ENCODE measurements around the gene TMEM183A. TPM values are rescaled to one million over a fixed set of nuclear protein-coding genes. Genes with fewer than 3 reads are reported as not detected.

TMEM183A gene
- total RNA-seq, 1 experiment from 2014 or later = 119 TPM

GRCh38 chr1:203058676-203058935 is 51.4 kb downstream of the TMEM183A start:
- Histone ChIP-seq H3K9me2 (replicated peaks; ENCODE audit: low read length) (no peaks in the 10 kb centered on the region), H3F3A (ENCODE audit: low read length, unreplicated experiment) (no peaks in the 10 kb centered on the region), H3K27ac (ENCODE audit: low read length) (no peak overlapping the region), H3K4me2 (ENCODE audit: low read length) (no peak overlapping the region), H4K20me1 (ENCODE audit: low read length) (no peaks in the 10 kb centered on the region), H3K79me2 (ENCODE audit: low read length) (no peaks in the 10 kb centered on the region), H3K4me1 (ENCODE audit: insufficient read depth, low read length) (no peaks in the 10 kb centered on the region), H3K27me3 (ENCODE audit: low read length) (0 out of 2 replicates have a peak, but pooled peaks cover 14% of the 10 kb centered on the region), H3K9ac (ENCODE audit: low read length) (no peak overlapping the region), H3K9me3 (ENCODE audit: low read length) (no peaks in the 10 kb centered on the region), H3K4me3 (ENCODE audit: low read length) (no peak overlapping the region), H3K36me3 (ENCODE audit: low read depth, low read length) (no peaks in the 10 kb centered on the region), H2AFZ (ENCODE audit: low read length) (no peak overlapping the region)
- TF ChIP-seq CTCF (conservative IDR thresholded peaks at IDR 0.05; ENCODE audit: low read depth, low read length) = no peak
- no peak for TF ChIP-seq EZH2 (IDR thresholded peaks at IDR 0.05; ENCODE audit: low read length, unreplicated experiment)
- ATAC-seq = no peak
- CTCF ChIA-PET = no interaction called here
- no peak for DNase-seq
- BruUV-seq (replicated peaks) = no TSS peak
- intact Hi-C loops (cut with micrococcal nuclease) = no loop called here
- POLR2A ChIA-PET (ENCODE audit: unreplicated experiment) = no interaction called here

- Histone ChIP-seq H3K36me3 (ENCODE audit: low read depth, low read length) (no peaks in the 10 kb centered on the region), H3K4me2 (ENCODE audit: low read length) (no peak overlapping the region), H2AFZ (ENCODE audit: low read length) (no peak overlapping the region), H3K27ac (ENCODE audit: low read length) (no peak overlapping the region), H3K9me2 (replicated peaks; ENCODE audit: low read length) (no peaks in the 10 kb centered on the region), H3K9ac (ENCODE audit: low read length) (no peak overlapping the region), H3K9me3 (ENCODE audit: low read length) (no peaks in the 10 kb centered on the region), H3K4me1 (ENCODE audit: insufficient read depth, low read length) (no peaks in the 10 kb centered on the region), H3F3A (ENCODE audit: low read length, unreplicated experiment) (no peaks in the 10 kb centered on the region), H3K79me2 (ENCODE audit: low read length) (no peaks in the 10 kb centered on the region), H3K27me3 (ENCODE audit: low read length) (0 out of 2 replicates have a peak, but pooled peaks cover 14% of the 10 kb centered on the region), H4K20me1 (ENCODE audit: low read length) (no peaks in the 10 kb centered on the region), H3K4me3 (ENCODE audit: low read length) (no peak overlapping the region)
- DNase-seq = no peak
- ATAC-seq = no peak
- no TSS peak for BruUV-seq (replicated peaks)
- ChIA-PET POLR2A (ENCODE audit: unreplicated experiment) (no interaction called here), CTCF (no interaction called here)
- intact Hi-C loops (cut with micrococcal nuclease) = no loop called here
- TF ChIP-seq EZH2 (IDR thresholded peaks at IDR 0.05; ENCODE audit: low read length, unreplicated experiment) = no peak
- no peak for TF ChIP-seq EZH2phosphoT487 (IDR thresholded peaks at IDR 0.05; ENCODE audit: borderline replicate concordance, low read length)
- TF ChIP-seq CTCF (conservative IDR thresholded peaks at IDR 0.05; ENCODE audit: low read depth, low read length) = no peak
Measured at GRCh38 chr1:203059485-203059884, 52.3 kb downstream of the TMEM183A start.

GRCh38 chr1:203060115-203060514 is 52.9 kb downstream of the TMEM183A start:
- BruUV-seq (replicated peaks) = no TSS peak
- POLR2A ChIA-PET (ENCODE audit: unreplicated experiment) = no interaction called here
- Histone ChIP-seq H3K36me3 (ENCODE audit: low read depth, low read length) (no peaks in the 10 kb centered on the region), H3K27ac (ENCODE audit: low read length) (no peak overlapping the region), H3K9me3 (ENCODE audit: low read length) (no peaks in the 10 kb centered on the region), H3K27me3 (ENCODE audit: low read length) (0 out of 2 replicates have a peak, but pooled peaks cover 14% of the 10 kb centered on the region), H2AFZ (ENCODE audit: low read length) (no peak overlapping the region), H3K4me2 (ENCODE audit: low read length) (no peak overlapping the region), H3K9me2 (replicated peaks; ENCODE audit: low read length) (no peaks in the 10 kb centered on the region), H3K4me1 (ENCODE audit: insufficient read depth, low read length) (no peaks in the 10 kb centered on the region), H3K79me2 (ENCODE audit: low read length) (no peaks in the 10 kb centered on the region), H3K4me3 (ENCODE audit: low read length) (no peak overlapping the region), H4K20me1 (ENCODE audit: low read length) (no peaks in the 10 kb centered on the region), H3F3A (ENCODE audit: low read length, unreplicated experiment) (no peaks in the 10 kb centered on the region), H3K9ac (ENCODE audit: low read length) (no peak overlapping the region)
- TF ChIP-seq EZH2phosphoT487 (IDR thresholded peaks at IDR 0.05; ENCODE audit: borderline replicate concordance, low read length) (no peak), EZH2 (IDR thresholded peaks at IDR 0.05; ENCODE audit: low read length, unreplicated experiment) (no peak), CTCF (conservative IDR thresholded peaks at IDR 0.05; ENCODE audit: low read depth, low read length) (no peak)
- CTCF ChIA-PET = no interaction called here
- intact Hi-C loops (cut with micrococcal nuclease) = no loop called here
- DNase-seq (no peak), ATAC-seq (no peak)

Data from PC-3 (cell line).